Stimulated activated naive CD8-positive, alpha-beta T cell treated with anti-CD3 and anti-CD28 coated beads, Interleukin-15, Interleukin-2, amounts not matched to agents 100 U/mL and 50 U/mL, for 24 hours (primary cell): ENCODE measurements around the gene COQ2.
"Not testable (repeated sequence)": the region's sequence is repeated elsewhere in the genome, so short reads cannot be mapped to it uniquely, and the experiment has no call there.

Source experiments
- ATAC-seq: fragments of 150-1000 bp; cut with Tn5 transposase; one replicate; pipeline ENCODE4 v1.10.0; 2021
- DNase-seq: peaks from one replicate; pipeline ENCODE4 v3.0.0; 2021

The COQ2 gene

DNA sequence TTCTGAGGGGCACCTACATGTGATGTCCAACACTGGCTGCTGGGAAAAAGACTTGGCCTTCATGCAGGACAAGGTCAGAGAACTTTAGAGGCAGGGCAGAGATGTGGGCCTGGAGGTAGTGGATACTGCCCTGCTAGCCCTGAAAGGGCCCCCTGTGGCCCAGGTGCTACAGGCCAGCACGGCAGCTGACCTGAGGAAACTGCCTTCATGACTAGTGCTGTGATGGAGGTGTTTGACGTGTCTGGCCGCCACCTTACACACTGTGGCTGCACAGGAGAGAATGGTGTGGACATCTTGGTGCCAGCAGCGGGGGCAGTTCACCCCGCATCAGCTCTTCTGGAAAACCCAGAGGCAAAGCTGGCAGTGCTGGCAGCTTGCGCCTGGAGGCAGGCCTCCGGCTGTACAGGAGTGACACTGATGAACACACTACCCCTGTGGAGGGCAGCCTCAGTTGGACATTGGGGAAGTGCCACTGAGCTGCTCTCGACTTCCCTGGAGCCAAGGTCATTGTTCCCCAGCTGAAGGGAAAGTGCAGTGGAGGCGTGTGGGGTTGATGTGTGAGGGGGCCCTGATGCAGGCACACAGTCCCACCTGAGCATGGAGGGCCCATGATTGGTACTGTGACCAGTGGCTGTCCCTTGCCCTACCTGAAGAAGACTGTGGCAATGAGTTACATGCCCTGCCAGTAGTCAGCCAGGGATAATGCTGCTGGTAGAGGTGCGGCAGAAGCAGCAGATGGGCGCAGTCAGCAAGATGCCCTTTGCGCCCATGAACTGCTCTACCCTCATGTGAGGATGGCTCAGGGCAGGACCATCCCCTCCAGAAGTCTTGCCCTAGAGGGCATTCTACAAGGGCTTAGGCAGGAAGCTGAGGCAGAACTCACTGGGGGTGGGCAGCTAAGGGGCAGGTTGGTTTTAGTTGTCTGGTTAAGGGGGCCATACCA lies 36.9 kb downstream of the COQ2 start:
- no peak for ATAC-seq
- no peak for DNase-seq

DNA sequence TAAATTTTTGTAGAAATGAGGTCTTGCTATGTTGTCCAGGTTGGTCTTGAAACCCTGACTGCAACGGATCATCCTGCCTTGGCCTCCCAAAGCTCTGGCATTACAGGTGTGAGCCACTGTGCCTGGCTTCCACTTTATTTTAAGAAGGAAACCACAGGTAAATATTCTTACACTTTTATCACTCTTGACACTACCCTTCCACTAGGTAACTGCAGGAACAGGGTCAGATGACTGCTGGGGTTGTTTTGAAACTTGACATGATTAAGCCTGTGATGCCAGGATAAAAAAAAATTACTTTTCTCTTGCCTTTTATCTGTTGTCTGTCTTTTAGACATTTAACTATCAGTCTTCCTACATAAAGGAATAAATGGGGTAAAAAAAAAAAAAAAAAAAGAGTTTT lies 43.5 kb downstream of the COQ2 start:
- DNase-seq (no peak), ATAC-seq (no peak)

DNA sequence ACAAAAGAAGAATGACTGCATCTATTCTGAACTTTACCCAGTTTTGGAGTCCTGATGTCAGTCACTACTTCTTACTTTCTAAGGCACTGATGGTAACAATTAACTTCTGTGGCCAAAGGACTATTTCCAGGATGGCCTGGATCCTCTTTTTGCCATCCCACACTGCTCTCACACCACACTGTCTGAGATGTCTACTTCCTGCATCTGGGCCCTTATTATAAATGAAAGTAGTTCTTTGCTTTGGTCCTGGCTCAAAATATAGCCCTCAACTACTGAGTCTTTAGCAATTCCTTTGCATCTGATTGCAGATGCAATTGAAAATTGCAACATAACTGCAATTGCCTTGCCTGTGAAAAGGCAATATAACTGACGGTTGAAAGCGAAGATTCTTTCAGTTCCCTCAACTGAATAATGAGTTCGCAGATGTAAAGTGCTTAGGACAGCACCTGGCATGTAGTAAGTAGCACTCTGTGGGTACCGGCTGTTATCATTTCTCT lies 44.2 kb downstream of the COQ2 start:
- ATAC-seq = no peak
- no peak for DNase-seq

DNA sequence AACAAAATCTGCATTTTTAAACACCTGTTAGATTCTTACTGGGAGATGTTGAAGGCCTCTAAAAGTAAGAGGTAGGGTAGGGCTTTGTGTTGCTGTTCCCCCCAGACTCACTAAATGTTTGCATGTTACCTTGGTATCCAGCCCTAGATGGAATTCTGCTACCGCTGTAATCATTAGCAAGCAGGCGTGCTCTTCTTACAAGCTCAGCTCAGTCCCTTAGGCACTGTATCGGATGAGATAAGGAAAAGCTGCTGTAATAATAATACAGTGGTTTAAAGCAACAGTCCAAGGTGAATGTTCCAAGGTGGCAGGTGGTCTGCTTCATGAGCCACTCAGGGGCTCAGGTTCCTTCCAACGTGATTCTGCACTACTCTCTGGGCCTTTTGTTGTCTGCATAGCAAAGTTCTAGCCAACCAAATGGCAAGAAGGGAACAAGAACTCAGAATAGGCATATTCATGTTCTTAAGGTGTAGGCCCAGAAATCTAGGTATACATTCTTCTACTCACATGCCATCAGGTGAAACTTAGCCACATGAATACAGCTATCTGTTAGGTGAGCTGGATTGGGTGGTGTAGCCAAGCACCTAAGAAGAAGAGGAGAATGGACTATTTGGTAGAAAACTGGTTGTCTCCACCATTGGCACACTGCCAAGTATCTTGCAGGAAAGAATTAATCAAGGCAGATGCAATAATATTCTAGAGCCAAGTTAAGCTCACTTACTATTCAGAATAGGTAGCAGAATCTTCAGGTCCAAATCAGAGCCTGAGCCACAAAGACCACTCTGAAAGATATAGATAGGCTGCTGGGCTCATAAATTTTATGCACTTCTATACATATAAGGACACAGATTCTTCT lies 46.0 kb downstream of the COQ2 start:
- no peak for ATAC-seq

DNA sequence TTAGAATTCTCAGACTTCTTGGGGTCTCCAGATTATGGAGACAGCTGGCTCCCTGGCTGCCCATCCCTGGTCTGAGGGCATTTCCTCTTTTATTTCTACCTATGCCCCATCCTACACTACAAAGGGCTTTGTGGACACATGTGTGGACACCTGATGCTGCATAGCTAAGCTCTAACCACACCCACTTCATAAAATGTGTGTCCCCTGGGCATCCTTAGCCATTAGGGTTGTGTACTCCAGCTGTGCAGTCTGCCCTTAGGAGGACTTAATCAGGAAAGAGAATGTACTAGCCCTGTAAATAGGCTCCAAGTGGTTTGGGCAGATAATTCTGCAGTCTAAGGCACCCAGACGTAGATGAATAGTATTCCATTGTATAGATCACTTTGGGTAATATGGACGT lies 47.0 kb downstream of the COQ2 start:
- ATAC-seq (no peak), DNase-seq (no peak)

More for the DNA sequence above, 46.0 kb downstream of the COQ2 start:
- no peak for DNase-seq

DNA sequence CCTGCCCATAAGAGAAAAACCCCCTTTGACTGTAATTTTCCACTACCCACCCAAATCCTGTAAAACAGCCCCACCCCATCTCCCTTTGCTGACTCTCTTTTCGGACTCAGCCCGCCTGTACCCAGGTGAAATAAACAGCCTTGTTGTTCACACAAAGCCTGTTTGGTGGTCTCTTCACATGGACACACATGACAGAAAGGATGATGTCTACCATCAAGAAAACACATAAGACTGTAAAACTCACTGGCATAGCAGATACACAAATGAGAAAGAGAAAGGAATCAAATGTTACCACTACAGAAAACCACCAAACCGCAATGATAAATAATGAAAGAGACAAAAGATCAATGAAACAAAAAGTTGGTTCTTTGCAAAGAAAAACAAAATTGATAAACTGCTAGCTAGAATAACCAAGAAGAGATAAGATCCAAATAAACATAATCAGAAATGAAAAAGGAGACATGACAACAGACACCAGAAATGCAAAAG lies 48.9 kb downstream of the COQ2 start:
- DNase-seq = not testable (repeated sequence)
- ATAC-seq = peak; percentile 31

DNA sequence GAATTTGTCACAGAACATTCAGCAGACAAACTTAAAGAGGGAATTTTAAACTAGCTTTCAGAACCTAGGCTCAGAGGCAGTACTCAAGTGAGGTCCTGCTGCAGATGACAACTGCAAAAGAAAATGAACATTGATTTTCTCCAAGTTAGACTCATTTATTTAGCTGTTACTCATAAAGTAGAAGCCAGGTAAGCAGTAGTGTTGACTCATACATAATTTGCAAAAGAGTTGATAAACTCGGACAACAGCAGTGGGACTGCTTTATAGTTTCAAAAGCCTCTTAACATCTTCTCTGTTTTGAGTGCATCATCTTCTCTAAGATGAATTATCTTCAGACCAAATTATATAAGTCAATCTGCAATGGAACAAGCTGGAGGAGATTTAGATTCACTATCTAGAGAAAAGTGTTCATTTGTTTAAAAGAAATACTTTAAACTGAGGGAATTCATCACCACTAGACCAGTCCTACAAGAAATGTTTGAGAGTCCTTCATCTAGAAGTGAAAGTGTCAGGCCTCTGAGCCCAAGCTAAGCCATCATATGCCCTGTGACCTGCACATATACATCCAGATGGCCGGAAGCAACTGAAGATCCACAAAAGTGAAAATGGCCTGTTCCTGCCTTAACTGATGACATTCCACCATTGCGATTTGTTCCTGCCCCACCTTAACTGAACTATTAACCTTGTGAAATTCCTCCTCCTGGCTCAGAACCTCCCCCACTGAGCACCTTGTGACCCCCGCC lies 49.5 kb downstream of the COQ2 start:
- DNase-seq (no peak), ATAC-seq (peak; percentile 21)

DNA sequence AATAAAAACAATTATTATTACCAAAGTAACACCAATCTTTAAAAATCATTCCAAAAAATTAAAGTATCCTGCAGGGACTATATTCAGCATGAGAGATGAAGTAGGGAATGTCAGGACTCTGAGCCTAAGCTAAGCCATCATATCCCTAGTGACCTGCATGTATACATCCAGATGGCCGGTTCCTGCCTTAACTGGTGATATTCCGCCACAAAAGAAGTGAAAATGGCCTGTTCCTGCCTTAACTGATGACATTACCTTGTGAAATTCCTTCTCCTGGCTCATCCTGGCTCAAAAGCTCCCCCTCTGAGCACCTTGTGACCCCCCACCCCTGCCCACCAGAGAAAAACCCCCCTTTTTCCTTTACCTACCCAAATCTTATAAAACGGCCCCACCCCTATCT lies 50.2 kb downstream of the COQ2 start:
- DNase-seq, ATAC-seq: not testable (repeated sequence)

DNA sequence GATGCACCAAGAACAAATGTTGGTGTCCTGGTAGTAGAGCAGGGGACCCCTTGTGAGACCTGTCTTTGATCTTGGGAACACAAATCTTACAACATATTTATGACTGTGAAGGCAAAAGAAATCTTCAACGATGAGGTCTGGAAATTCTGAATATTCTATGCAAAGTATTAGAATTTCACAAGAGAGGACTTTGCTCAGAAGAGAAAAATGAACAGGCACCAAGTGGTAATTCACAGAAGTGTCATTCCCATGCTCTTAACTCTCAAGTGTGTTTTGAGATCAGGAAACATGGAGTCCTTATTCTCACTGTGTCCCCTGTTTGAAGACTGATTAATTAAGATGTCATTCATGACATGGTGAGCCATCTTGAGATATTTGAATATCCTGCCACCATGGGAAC lies 52.5 kb downstream of the COQ2 start:
- ATAC-seq (peak; percentile 12), DNase-seq (no peak)

DNA sequence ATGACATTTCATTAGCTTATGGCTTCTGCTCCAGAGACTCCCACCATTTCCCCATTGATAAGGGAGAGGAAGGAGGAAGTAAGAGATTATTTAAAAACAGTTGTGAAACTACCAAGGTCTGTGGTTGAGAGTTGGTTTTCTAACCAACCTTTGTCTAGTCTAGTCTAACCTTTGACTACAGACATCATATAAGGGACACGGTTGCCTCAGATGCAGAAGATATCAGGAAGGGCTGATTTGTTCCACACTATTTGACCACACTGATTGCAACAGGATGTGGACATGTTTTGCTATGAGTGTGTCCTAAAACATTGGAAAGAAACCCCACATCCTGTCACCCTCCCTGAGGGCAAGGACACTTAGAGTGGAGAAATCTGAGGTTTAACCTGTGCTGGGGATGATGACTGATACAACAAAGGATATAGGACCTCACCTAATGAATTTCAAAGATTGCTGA lies 53.0 kb downstream of the COQ2 start:
- DNase-seq (peak; percentile 34), ATAC-seq (peak; percentile 88)

DNA sequence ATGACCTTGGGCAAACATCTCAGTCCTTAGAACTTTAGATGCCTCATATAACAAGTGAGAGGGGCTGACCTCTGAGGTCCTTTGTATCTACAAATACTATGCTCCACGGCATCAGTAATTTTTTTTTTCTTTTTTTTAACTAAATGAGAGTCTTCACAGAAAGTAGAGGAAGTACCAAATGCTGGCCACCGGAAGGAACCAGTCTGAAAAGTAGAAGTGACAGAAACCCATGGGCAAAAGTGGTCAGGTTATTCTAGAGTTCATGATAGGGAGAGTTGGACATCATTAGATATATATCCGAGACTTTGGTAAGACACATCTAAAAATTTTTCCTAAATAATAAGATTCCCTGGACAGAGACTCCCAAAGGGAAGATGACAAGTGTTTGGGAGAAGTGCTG lies 53.7 kb downstream of the COQ2 start:
- DNase-seq (no peak), ATAC-seq (no peak)

DNA sequence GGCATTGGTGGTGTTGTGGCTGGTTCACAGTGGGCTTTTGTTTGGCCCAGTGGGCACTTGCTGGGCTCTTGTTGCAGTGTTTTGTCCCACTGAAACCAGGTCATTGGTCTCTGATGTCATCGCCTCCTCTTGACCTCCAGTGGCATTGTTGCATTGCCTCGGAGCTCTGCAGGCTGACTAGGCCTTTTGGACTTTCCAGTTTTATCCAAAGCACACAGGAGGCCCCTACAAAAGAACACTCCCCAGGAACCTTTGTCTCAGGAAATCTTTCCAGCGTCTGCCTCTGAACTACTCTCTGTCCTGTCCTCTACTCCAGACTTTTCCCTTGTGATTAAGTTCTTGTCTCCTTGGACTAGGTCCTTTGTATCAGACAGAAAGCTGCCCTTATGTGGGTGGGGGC lies 54.8 kb downstream of the COQ2 start:
- ATAC-seq (no peak), DNase-seq (no peak)

DNA sequence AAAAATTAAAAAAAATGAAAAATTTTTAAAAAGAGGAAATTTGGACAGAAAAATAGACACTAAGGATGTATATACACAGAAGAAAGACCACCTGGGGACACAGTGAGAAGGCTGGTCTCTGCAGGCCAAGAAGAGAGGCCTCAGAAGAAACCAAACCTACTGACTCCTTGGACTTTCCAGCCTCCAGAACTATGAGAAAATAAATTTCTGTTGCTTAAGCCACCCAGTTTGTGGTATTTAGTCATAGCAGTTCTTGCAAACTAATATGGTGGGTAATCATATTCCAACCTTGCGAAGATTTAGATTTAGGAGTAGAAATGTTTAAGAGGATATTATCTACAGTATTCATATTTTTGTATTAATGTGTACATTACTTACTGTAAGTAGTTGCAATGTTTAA lies 56.4 kb downstream of the COQ2 start:
- ATAC-seq (no peak), DNase-seq (no peak)

DNA sequence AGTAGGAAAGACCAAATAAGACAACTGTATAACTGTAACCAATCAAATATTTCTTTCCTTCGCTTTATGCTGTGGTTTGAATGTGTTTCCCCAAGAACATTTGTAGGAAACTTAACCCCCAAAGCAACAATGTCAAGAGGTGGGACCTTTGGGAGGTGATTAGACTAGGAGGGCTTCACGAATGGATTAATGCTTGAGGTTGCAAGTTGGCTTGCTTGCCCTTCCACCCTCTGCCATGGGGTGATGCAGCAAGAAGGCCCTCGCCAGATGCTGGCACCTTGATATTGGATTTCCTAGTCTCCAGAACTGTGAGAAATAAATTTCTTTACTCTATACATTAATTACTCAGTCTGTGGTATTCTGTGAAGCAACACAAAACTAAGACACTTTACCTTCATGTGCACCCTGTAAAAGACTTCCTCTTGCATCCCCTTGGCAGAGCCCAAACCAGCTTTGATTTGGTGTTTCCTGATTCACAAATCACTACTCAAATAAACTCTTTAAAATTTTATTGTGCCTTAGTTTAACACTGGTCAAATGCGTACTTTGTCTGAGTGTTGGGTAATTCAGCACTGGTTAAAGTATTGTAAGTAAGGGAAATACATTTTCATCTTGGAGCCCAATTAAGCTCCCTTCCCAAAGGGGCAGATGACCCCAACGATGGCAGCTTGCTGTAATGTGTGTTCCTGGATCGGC lies 59.9 kb downstream of the COQ2 start:
- DNase-seq (no peak), ATAC-seq (no peak)

DNA sequence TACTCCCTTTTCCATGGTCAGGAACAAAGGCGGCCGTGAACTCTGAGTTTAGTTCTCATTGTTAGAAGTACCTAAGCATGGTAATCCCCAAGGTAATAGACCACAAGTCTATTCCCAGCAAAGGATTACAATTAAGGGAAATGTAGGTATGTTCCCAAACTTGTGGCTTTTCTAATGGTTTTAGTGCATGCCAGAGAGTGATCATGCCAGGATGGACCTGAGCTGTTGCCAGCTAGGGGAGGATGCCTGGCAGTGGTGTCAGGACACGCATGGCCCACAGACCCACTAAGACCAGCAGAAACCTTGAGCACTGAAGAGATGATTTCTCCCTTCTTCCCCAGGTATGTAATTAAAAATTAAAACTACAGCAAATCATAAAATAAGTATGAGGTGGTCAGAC lies 60.8 kb downstream of the COQ2 start:
- DNase-seq (no peak), ATAC-seq (no peak)

DNA sequence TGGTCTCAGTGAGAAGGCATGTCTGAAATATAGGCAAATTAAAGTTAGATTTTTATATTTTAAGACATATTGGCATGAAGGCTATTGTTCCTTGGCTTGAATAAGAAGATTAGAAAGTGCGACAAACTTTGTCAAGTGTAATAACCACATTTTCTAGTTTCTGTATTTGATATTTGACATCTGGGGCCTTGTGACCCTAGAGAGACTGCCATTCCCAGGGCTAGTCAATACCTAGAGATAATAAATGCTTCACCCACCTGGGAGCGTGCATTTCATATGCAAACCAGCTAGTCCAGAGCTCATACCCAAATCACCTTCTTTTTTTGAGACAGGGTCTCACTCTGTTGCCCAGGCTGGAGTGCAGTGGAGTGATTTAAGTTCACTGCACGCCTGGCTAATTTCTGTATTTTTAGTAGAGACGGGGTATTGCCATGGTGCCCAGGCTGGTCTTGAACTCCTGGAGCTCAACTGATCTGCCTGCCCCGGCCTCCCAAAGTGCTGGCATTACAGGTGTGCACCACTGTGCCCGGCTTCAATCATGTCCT lies 62.6 kb downstream of the COQ2 start:
- DNase-seq = no peak
- no peak for ATAC-seq

DNA sequence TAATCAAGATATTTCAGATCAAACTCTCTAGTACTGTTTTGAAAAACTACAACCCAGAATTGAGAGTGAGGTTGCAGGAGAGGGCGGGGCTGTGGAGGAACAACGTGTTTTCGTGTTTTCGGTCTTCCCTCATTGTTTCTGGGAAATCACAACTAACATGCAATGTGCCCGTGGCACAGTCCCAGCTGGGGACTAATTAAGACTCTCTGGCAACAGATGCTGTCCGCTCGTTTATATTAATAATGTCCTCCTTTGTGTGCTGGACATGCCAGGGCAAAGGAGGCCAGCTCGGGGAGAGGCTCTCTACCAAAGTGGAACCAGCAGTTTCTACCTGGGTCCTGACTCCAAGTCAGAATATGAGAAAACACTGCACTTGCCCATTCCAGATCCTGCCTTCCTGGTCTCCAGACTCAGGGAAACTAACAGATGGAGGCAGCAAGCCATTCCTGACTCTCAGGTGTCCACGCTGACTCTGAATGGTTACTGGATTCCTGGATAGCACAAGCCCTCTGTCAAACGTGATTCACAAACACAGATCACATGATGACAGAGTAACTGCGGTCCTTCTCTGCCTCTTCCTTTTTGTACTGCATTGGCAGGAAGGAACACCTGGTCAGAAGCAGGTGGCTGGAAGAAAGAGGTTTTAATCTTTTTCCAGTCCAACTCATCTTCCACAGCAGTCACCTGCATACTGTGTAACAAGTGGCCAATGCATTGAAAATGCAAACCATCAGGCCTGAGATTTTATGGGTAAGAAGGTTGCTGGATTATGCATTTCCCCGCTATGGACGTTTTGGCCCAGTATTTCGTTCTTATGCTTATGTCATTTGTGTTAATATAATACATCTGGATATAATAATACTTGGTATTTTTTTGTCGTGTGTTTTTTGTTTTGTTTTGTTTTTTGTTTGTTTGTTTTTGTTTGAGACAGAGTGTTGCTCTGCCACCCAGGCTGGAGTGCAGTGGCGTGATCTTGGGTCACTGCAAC lies 65.0 kb downstream of the COQ2 start:
- ATAC-seq = peak; percentile 38
- DNase-seq = peak; percentile 71

DNA sequence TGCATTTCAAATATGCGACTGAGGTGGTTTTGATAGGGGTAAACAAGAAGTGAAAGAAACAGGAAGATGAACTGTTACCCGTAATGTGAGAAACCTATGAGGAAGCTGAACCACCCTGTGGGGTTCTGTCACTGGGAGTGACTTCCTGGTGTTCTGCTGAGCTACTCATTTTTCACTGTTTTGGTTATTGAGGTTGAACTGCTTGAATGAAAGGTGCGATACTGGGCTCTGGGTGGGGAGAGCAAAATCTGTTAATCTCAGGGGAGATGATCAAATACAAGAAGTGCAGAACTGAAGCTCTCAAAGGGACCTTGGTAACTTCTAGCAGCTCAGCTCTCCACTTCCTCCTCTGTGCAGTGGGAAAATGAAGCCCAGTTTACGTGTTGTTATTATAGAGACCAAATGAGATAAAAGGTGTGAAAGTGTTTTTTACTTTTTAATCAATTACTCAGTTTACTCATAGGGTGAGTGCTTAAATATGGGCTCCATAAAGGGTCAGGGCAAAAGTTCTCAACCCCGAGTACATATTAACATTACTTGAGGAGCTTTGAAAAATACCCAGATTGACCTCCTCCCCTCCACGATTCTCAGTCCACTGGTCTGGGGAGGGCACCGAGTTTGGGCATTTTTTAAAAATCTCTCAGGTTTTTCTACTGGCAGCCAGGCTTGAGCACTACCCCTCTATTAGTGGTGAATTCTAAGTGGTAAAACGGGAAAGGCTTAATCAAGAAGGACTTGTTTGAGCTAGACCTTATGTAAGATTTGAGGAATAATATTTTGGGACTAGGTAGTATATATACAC lies 66.7 kb downstream of the COQ2 start:
- ATAC-seq (peak; percentile 87), DNase-seq (peak; percentile 49)
